GM10248 (cell line): ENCODE measurements around the gene DCXR.

Experiments used
- CTCF ChIA-PET: fragments of 300-600 bp; sonication (Branson Sonifier 250); formaldehyde crosslinking; extraction: SDS; loops from one replicate; lab custom pipeline; 2021; ENCODE audit warnings: antibody characterized with exemption; lab: Yijun Ruan, JAX
- POLR2A ChIA-PET: fragments of 350-650 bp; sonication (Branson Sonifier 250); formaldehyde crosslinking; extraction: SDS; loops from one replicate; lab custom pipeline; 2020; ENCODE audit warnings: antibody characterized with exemption; lab: Yijun Ruan, JAX
- DNase-seq: peaks from one replicate; pipeline ENCODE4 v3.0.0; 2012; ENCODE audit errors: extremely low spot score
- TF ChIP-seq, protein P1 (sequence below): IDR thresholded peaks from 2 replicates; pipeline ENCODE4 v1.5.1; 2012; ENCODE audit warnings: mild to moderate bottlenecking, low read depth; ENCODE audit errors: extremely low read depth, missing control alignments, control extremely low read depth

Gene DCXR

DNA sequence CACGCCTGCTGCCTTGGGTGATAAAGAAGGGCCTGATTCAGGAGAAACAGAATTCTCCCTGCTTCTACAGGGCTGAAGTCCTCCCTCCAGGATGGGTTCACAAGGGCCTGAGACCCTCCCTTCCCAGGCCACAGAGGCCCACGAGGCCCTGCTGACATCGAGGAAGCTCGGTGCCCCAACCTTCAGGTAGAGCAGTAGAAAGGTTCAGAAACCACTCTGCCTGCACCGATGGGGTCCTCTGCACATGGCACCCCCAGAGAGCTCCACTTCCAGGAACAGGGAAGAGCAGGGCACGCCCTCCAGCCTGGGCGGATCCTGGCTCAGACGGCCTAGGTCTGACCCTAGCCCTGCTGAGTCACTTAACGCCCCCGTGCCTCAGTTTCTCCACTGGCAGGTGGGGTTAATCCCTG is 15.6 kb downstream of the DCXR start:
- ChIA-PET CTCF (interaction anchor here (1.1 to 10.6 kb wide), 13 partner anchors 9 to 132 kb away, joined by 3 to 106 read pairs (median 8); partner anchors contain the start of genes DCXR, NOTUM and RAC3), POLR2A (no interaction called here)
- DNase-seq, result no peak
- TF ChIP-seq, protein P1, sequence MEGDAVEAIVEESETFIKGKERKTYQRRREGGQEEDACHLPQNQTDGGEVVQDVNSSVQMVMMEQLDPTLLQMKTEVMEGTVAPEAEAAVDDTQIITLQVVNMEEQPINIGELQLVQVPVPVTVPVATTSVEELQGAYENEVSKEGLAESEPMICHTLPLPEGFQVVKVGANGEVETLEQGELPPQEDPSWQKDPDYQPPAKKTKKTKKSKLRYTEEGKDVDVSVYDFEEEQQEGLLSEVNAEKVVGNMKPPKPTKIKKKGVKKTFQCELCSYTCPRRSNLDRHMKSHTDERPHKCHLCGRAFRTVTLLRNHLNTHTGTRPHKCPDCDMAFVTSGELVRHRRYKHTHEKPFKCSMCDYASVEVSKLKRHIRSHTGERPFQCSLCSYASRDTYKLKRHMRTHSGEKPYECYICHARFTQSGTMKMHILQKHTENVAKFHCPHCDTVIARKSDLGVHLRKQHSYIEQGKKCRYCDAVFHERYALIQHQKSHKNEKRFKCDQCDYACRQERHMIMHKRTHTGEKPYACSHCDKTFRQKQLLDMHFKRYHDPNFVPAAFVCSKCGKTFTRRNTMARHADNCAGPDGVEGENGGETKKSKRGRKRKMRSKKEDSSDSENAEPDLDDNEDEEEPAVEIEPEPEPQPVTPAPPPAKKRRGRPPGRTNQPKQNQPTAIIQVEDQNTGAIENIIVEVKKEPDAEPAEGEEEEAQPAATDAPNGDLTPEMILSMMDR, result no peak

DNA sequence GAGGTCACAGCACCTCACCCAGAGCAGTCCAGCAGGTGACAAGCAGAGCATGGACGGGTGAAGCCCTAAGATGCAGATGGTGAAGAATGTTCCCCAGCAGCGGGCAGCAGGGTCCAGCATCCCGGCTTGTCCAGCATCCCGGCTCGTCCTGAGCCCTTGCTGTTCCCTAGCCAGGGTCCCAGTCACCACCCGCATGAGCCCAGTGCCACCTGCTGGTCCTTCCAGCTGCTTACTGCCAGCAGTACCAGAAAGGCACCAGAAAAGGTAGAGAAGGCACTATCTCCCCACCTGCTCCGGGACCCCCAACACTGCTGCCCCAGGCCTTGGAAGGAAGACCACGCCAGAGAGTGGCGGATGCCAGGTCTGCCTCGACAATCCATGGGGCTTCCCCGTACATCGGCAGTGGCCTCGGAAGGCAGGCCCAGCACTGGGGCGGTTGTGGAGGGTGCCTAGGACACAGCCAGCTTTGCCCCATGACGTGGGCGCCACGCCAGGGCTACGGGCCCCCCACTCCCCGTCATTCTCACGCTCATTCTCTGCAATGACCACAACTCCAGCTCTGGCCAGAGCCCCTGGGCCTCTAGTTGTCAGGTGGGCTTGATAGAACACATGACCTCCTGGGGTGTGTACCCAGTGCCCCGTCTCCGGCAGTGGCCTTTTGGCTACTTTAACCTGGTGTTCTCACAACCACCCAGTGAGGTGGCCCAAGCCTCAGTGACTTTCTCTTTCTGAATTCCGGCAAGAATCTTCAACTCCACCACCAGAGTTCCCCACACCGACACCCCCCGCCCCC is 16.2 kb downstream of the DCXR start:
- ChIA-PET CTCF (interaction anchor here (0.8 to 10.6 kb wide), 17 partner anchors 8 to 286 kb away, joined by 3 to 106 read pairs (median 5); partner anchors contain the start of genes DCXR, MCRIP1, NOTUM and RAC3), POLR2A (no interaction called here)
- TF ChIP-seq, protein P1, result peak; percentile 80
- peak; percentile 53 for DNase-seq

DNA sequence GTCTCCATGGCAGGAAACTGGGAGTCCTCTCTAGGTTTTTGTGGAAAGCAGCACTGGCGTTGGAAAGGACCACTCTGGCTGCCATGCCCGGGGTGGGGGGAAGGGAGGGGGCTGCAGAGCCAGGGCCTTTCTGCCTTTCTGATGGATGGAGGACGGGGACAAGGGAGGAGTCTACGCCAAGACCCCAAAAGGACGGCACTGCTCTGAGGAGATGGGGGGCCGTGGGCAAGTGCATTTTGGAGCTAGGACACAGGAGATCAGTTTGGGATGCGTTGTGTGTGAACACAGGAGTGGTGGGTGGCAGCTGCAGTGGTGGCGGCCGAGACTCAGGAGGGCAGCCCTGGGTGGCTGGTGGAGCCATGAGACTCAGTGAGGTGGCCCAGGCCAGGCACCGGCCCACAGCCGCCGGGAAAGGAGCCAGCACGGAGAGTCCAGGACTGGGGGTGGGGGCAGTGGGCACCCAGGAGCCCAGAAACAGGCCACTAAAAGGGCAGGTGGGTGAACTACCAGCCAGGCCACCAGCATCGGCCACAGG is 16.9 kb downstream of the DCXR start:
- DNase-seq, result no peak
- TF ChIP-seq, protein P1, result no peak
- ChIA-PET CTCF (interaction anchor here (0.6 to 10.6 kb wide), 27 partner anchors 7 to 286 kb away, joined by 3 to 106 read pairs (median 4); partner anchors contain the start of genes DCXR, MCRIP1, NOTUM and RAC3), POLR2A (no interaction called here)

DNA sequence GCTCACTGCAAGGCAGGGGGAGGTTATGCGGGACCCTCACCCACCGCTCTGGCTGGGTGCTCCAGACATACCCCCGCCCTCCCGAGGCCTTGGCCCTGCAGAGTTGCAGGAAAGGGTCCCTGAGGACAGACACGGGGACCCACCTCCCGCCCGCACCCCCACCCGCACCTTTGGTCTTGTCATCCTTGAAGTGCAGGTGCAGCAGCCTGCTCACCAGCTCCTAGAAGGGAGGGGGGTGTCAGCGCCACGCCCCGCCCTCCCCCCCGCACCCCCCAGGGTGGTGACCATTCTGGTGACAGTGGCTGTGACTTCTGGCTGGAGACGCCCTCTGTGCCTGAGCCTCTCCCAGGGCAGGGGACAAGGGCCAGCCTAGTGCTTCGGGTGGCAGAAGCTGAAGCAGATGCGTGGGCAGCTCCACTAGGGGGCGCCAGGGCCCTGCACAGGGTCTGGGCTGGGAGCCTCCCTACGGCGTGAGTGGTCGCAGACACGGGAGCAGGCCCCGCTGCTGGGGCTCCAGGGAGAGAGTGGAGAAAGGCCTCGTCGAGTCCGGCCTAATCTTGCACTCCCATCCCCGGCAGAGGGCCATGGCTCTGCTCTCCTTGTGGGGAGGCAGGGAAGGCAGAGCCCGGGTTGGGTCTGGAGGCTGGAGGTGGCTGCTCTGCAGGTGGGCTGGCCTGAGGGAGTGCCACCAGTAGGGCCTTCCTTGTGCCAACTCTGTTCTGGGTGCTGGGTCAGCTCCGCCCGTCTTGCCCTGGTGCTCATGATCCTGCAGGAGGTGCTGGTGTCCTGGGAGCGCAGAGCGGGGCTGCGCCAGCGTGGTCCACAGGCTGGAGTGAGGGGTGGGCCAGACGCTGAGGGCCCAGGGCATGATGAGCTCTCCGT is 17.6 kb downstream of the DCXR start:
- TF ChIP-seq, protein P1, result peak; percentile 81
- ChIA-PET POLR2A (no interaction called here), CTCF (interaction anchor here (0.6 to 10.6 kb wide), 22 partner anchors 8 to 218 kb away, joined by 3 to 106 read pairs (median 5); partner anchors contain the start of genes DCXR, MCRIP1, NOTUM and RAC3)
- DNase-seq, result peak; percentile 79

DNA sequence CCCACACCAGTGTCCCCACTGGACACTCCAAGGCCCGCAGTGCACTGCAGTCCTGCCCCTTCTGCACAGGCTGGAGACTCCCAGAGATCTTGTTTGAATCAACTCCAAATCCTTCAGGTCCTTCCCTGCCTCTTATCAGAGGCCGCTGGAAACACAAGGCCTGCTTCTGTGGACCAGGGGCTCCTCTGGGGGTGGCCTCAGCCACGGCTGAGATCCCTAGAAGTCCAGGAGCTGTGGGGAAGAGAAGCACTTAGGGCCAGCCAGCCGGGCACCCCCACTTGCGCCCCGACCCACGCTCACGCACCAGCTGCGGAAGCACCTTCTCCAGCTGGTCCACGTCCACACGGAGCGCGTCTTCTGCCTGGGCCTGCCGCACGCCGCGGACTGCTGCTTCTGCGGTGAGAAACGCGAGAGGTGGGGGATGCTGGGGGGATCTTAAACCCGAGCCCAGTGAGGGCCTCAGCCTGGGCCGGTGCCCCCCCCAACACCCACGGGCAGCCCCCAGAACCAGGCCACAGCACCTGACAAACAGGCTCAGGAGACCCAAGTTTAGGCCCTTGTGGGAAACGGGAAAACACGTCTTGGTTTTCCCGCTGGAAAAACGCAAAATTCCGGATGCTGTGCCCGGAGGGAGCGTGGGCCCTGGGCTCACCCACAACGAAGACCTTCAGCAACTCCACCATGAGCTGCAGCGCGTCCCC is 18.4 kb downstream of the DCXR start:
- TF ChIP-seq, protein P1, result no peak
- DNase-seq, result no peak
- CTCF ChIA-PET, result interaction anchor here (1.0 to 10.6 kb wide), 16 partner anchors 9 to 219 kb away, joined by 3 to 106 read pairs (median 5); partner anchors contain the start of genes DCXR, MCRIP1, NOTUM and RAC3

More for the DNA sequence above, 18.4 kb downstream of the DCXR start:
- POLR2A ChIA-PET, result no interaction called here
